Measurements from ENCODE around the gene HNRNPA2B1. TPM values are rescaled to one million over a fixed set of nuclear protein-coding genes. Genes with fewer than 3 reads are reported as not detected.

HNRNPA2B1 gene
- 263 and 298 TPM in 2 replicates for polyA plus RNA-seq

GRCh38 chr7:26200444-26201246 is at the start of gene HNRNPA2B1:
Gene HNRNPA2B1, minus strand, starts transcription at chr7:26200746. Its CDS starts 169 bp downstream, at chr7:26200577.

GRCh38 chr7:26201247-26202018 is 887 bp upstream of the HNRNPA2B1 start, which contains the start of gene CBX3:
Gene CBX3, plus strand, starts transcription at chr7:26201745. Its CDS starts 1,254 bp downstream, at chr7:26202999.

GRCh38 chr7:26151953-26152781 is 48.4 kb downstream of the HNRNPA2B1 start, which contains the start of gene NFE2L3:
Gene NFE2L3, plus strand, starts transcription at chr7:26152198. Its CDS starts 301 bp downstream, at chr7:26152499.

Other genes with a start within 250 kb of the HNRNPA2B1 start
- gene NFE2L3, start 48.5 kb downstream of the HNRNPA2B1 start, polyA plus RNA-seq = 1.6 and 1.7 TPM in 2 replicates
- 114 and 118 TPM in 2 replicates for gene CBX3, start 999 bp upstream of the HNRNPA2B1 start, polyA plus RNA-seq
- 255 and 276 TPM in 2 replicates for gene SNX10, start 91.1 kb upstream of the HNRNPA2B1 start, polyA plus RNA-seq